Measurements from ENCODE around the gene SLC13A4.

GRCh38 chr7:135717693-135718092 lies 10.3 kb downstream of the SLC13A4 start:
- TF ChIP-seq CTCF (IDR thresholded peaks at IDR 0.05) (no peak), POLR2AphosphoS5 (IDR thresholded peaks at IDR 0.05) (no peak)

Data from breast epithelium (tissue), 3 donors.